RWPE1 (cell line): ENCODE data around the gene XRCC6.

Experiments used
- CTCF ChIA-PET: fragments of 350-600 bp; sonication (Branson Sonifier 250); formaldehyde crosslinking; extraction: SDS; loops from one replicate; lab custom pipeline; 2021; lab: Yijun Ruan, JAX
- POLR2A ChIA-PET: fragments of 400-600 bp; formaldehyde crosslinking; extraction: SDS; loops from one replicate; lab custom pipeline; 2020; ENCODE audit warnings: antibody characterized with exemption; ENCODE audit not compliant: low non-redundant PET; lab: Yijun Ruan, JAX
- DNase-seq: peaks from one replicate; pipeline ENCODE4 v3.0.0; 2012; ENCODE audit warnings: low spot score
- H3K27ac ChIP-seq: fragments of 450-650 bp; 2 replicates; pipeline ENCODE4 v1.5.1; 2017
- TF ChIP-seq, protein P1 (sequence below): fragments of 450-650 bp; conservative IDR thresholded peaks from 2 replicates; pipeline ENCODE4 v1.5.1; 2017; ENCODE audit warnings: low read depth, mild to moderate bottlenecking

The XRCC6 gene

GRCh38 chr22:41688365-41689211, 67.5 kb downstream of the XRCC6 start, which contains the start of gene SNU13:
SNU13 (minus strand) TSS chr22:41688867; CDS start chr22:41688796, 71 bp downstream.
- TF ChIP-seq, protein P1, sequence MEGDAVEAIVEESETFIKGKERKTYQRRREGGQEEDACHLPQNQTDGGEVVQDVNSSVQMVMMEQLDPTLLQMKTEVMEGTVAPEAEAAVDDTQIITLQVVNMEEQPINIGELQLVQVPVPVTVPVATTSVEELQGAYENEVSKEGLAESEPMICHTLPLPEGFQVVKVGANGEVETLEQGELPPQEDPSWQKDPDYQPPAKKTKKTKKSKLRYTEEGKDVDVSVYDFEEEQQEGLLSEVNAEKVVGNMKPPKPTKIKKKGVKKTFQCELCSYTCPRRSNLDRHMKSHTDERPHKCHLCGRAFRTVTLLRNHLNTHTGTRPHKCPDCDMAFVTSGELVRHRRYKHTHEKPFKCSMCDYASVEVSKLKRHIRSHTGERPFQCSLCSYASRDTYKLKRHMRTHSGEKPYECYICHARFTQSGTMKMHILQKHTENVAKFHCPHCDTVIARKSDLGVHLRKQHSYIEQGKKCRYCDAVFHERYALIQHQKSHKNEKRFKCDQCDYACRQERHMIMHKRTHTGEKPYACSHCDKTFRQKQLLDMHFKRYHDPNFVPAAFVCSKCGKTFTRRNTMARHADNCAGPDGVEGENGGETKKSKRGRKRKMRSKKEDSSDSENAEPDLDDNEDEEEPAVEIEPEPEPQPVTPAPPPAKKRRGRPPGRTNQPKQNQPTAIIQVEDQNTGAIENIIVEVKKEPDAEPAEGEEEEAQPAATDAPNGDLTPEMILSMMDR = no peak
- peak within 1 kb of the TSS; percentile 89 for H3K27ac ChIP-seq
- CTCF ChIA-PET = interaction anchor here (0.6 to 1.2 kb wide), 2 partner anchors 9 to 1307 kb away, joined by 3 to 8 read pairs; no protein-coding TSS in a partner anchor
- peak; percentile 78 for DNase-seq
- POLR2A ChIA-PET = interaction anchor here (0.8 kb wide), 1 partner anchor 8 kb away, joined by 3 read pairs; no protein-coding TSS in a partner anchor

DNA sequence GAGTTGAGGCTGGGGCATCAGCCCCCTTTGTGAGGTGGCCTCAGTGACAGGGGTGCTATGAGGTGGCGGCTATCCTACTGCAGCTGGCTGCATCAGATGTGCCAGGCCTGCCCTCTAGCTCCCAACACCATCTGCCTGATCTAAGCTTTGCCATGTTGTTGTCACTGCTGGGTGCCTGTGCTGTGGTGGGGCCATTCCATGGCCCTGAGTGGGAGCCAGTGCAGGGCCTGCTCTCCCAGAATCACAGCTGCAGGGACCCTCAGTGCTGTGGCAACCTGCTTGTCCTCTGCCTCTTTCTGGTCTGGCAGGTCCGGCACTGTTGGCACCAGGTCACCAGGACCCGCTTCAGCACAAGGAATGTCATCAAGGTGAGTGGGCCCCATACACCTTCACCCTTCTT, 69.4 kb downstream of the XRCC6 start:
- ChIA-PET POLR2A (no interaction called here), CTCF (no interaction called here)
- DNase-seq = no peak
- peak overlapping the region; percentile 47 for H3K27ac ChIP-seq
- TF ChIP-seq, protein P1 = no peak

DNA sequence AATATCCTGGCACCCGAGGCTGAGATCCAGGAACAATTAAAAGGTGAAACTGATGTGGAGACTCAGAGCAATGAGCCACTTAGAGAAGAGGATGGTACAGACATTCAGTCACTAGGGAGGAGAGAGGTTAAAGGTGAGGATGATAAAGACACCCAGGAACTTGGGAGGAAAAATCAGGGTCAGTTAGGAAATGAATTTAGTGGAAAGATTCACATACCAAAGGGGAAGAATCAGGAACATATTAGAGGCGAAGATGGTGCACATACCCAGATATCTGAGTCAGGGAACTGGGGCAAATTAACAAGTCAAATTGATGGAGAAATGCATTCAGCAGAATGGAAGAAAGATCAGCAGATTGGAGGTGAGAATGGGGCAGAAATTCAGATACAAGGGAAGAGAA, 74.1 kb downstream of the XRCC6 start:
- CTCF ChIA-PET = no interaction called here
- TF ChIP-seq, protein P1 = no peak

DNA sequence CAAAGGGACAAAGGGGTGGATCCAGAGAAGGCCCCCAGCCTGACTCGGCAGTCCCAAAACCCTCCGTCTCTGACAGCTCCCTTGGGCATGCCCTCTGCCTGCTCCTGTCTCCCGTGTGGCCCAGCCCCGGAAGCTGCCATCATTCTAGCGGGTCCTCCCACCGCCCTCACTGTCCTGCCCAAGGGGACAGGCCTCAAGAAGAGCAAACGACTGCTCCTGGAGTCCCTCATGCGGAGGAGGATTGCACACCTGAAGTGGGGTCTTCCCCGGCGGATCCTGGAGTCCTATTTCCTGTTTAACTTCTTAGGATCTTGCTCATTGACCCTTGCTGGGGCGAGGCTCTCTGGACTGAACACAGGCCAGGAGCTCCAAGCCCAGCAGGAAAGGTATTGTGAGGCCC, 75.6 kb downstream of the XRCC6 start:
- TF ChIP-seq, protein P1 = no peak
- no peak for DNase-seq
- ChIA-PET POLR2A (interaction anchor here (1.0 kb wide), 1 partner anchor 8 kb away, joined by 3 read pairs; the partner anchor contains the start of gene SNU13), CTCF (interaction anchor here (0.6 to 1.5 kb wide), 15 partner anchors 8 to 247 kb away, joined by 3 to 10 read pairs (median 4); partner anchors contain the start of genes CCDC134 and SNU13)
- H3K27ac ChIP-seq = peak overlapping the region; percentile 60

More for the DNA sequence above, 74.1 kb downstream of the XRCC6 start:
- DNase-seq = no peak
- POLR2A ChIA-PET = no interaction called here
- no peak overlapping the region for H3K27ac ChIP-seq

- TF ChIP-seq, protein P1 = peak; percentile 95
- peak; percentile 61 for DNase-seq
- POLR2A ChIA-PET = interaction anchor here (1.0 kb wide), 1 partner anchor 8 kb away, joined by 3 read pairs; the partner anchor contains the start of gene SNU13
- CTCF ChIA-PET = interaction anchor here (0.6 to 1.5 kb wide), 21 partner anchors 9 to 261 kb away, joined by 3 to 10 read pairs (median 3); partner anchors contain the start of genes CCDC134 and SNU13
- H3K27ac ChIP-seq = peak overlapping the region; percentile 60
Observed at GRCh38 chr22:41697126-41697775, 76.2 kb downstream of the XRCC6 start.
